HepG2 (cell line): ENCODE results near the gene TLE1. TPM values are rescaled to one million over a fixed set of nuclear protein-coding genes. Genes with fewer than 3 reads are reported as not detected.
"Not testable (repeated sequence)": the region's sequence is repeated elsewhere in the genome, so short reads cannot be mapped to it uniquely, and the experiment has no call there.

Experiments used
- ATAC-seq: fragments of 200-7000 bp; cut with Tn5 transposase; 3 replicates; pipeline ENCODE4 v1.9.1; 2020; ENCODE audit warnings: mild to moderate bottlenecking, moderate library complexity
- BruUV-seq: library from RNA; stranded (reverse); fragments of 400-500 nt; replicated peaks from 2 replicates; lab custom pipeline; 2021; lab: Mats Ljungman, UMichigan
- CTCF ChIA-PET: fragments of 300-600 bp; formaldehyde crosslinking; extraction: SDS; loops from one replicate; lab custom pipeline; 2021; ENCODE audit warnings: low total read pairs, inconsistent platforms, low intra/inter-chr PET ratio; lab: Yijun Ruan, JAX
- POLR2A ChIA-PET: fragments of 350-600 bp; sonication (Branson Sonifier 250); formaldehyde crosslinking; loops from one replicate; lab custom pipeline; 2020; ENCODE audit warnings: antibody characterized with exemption, inconsistent platforms; lab: Yijun Ruan, JAX
- DNase-seq: peaks from one replicate; pipeline ENCODE4 v3.0.0-alpha.2; 2015; ENCODE audit warnings: low spot score
- FAIRE-seq: peaks from 3 replicates; lab custom pipeline; 2011; peaks lifted over from hg19 to GRCh38; lab: Jason Lieb, UNC
- H2AFZ ChIP-seq: one replicate; pipeline ENCODE4 v1.6.1; 2011; ENCODE audit warnings: low read length, inconsistent platforms
- H3K27ac ChIP-seq: fragments of 300-600 bp; 3 replicates; pipeline ENCODE4 v1.8.0; 2011; ENCODE audit warnings: mixed run types, mild to moderate bottlenecking, mixed read lengths, low read length, inconsistent platforms; ENCODE audit not compliant: insufficient read depth; ENCODE audit errors: extremely low read length
- H3K27me3 ChIP-seq, 2 experiments: fragments of 200-600 bp in 1 of 2; 2 replicates in 1 of 2; 3 replicates in 1 of 2; pipeline versions ENCODE4 v1.6.0 to v1.8.0; 2011; ENCODE audit warnings: low read length in 2 of 2, mild to moderate bottlenecking in 2 of 2, moderate library complexity in 2 of 2, inconsistent platforms in 1 of 2; ENCODE audit not compliant: insufficient read depth in 2 of 2, control insufficient read depth in 1 of 2
- H3K36me3 ChIP-seq, 2 experiments: fragments of 200-600 bp in 1 of 2; replicated peaks in 1 of 2; 2 replicates in 1 of 2; 3 replicates in 1 of 2; pipeline versions ENCODE4 v1.5.1 to v1.8.0; 2011; ENCODE audit warnings: low read length in 2 of 2, inconsistent platforms in 1 of 2; ENCODE audit not compliant: insufficient read depth in 2 of 2, control insufficient read depth in 1 of 2
- H3K4me1 ChIP-seq: 2 replicates; pipeline ENCODE4 v1.5.1; 2012; ENCODE audit warnings: low read length, inconsistent platforms; ENCODE audit not compliant: insufficient read depth
- H3K4me2 ChIP-seq: 2 replicates; pipeline ENCODE4 v1.6.0; 2011; ENCODE audit warnings: low read depth, low read length, inconsistent platforms
- H3K4me3 ChIP-seq, 3 experiments: fragments of 200-600 bp in 1 of 3; sonication (generic), shearing (Covaris generic) in 1 of 3; replicated peaks in 1 of 3; 2 replicates each; pipeline ENCODE4 v1.5.1; 2011 to 2016; ENCODE audit warnings: low read length in 3 of 3, inconsistent platforms in 2 of 3, low read depth in 2 of 3, mild to moderate bottlenecking in 2 of 3, control low read depth in 1 of 3, mixed read lengths in 1 of 3; ENCODE audit not compliant: insufficient read depth in 1 of 3
- H3K79me2 ChIP-seq: one replicate; pipeline ENCODE4 v1.6.1; 2011; ENCODE audit warnings: low read length, inconsistent platforms; ENCODE audit not compliant: insufficient read depth
- H3K9ac ChIP-seq: 2 replicates; pipeline ENCODE4 v1.6.0; 2011; ENCODE audit warnings: mild to moderate bottlenecking, low read depth, low read length, inconsistent platforms; ENCODE audit not compliant: insufficient read depth
- H3K9me3 ChIP-seq: 2 replicates; pipeline ENCODE4 v1.5.1; 2012; ENCODE audit warnings: mild to moderate bottlenecking, low read length
- H4K20me1 ChIP-seq: 2 replicates; pipeline ENCODE4 v1.6.0; 2011; ENCODE audit warnings: inconsistent platforms, mild to moderate bottlenecking, low read length, moderate library complexity; ENCODE audit not compliant: insufficient read depth
- ELF3 ChIP-seq: IDR thresholded peaks from 2 replicates; pipeline ENCODE4 v1.6.1; 2016; ENCODE audit warnings: missing genetic modification reagents, missing compliant biosample characterization
- KLF15 ChIP-seq: sonication (generic); formaldehyde crosslinking; IDR thresholded peaks from 2 replicates; pipeline ENCODE4 v1.8.1; 2023; ENCODE audit warnings: borderline replicate concordance, mild to moderate bottlenecking, inconsistent platforms, missing genetic modification reagents, mixed read lengths
- MAFF ChIP-seq: IDR thresholded peaks from 2 replicates; pipeline ENCODE4 v1.6.1; 2011; ENCODE audit warnings: low read depth, low read length, improper control_type of control experiment
- MAFK ChIP-seq, 2 experiments: IDR thresholded peaks in 1 of 2; conservative IDR thresholded peaks in 1 of 2; 2 replicates each; pipeline ENCODE4 v1.6.1; 2011; ENCODE audit warnings: improper control_type of control experiment in 2 of 2, low read length in 2 of 2
- PHB2 ChIP-seq: fragments of 450-650 bp; IDR thresholded peaks from 2 replicates; pipeline ENCODE4 v1.6.1; 2018; ENCODE audit not compliant: partially characterized antibody
- WGBS: methylation state at CpG from one replicate; pipeline ENCODE4 v1.1.6; 2017; ENCODE audit warnings: low lambda C conversion rate; 5-methylcytosine and 5-hydroxymethylcytosine counted together
- in situ Hi-C: cut with HindIII; loops from 2 replicates; pipeline ENCODE4 v1.10.0; 2017; ENCODE audit warnings: low pct_unique_long_range_greater_than_20kb; ENCODE audit not compliant: extremely low pct_ligation_motif_present
- intact Hi-C: fragments of 100-400 bp; cut with micrococcal nuclease; formaldehyde crosslinking; loops from one replicate; pipeline ENCODE4 v1.10.0; 2022; ENCODE audit not compliant: unreplicated experiment
- polyA plus RNA-seq, 8 experiments: library from polyadenylated mRNA; depleted of rRNA in 3 of 8; stranded (reverse) in 7 of 8; unstranded in 1 of 8; fragments of >200 nt; fragmentation: Illumina TruSeq in 4 of 8; extraction: Trizol in 4 of 8; gene quantifications; 2 replicates each; pipeline versions ENCODE4 v1.2.1 to v1.2.3, GENCODE V29; 2011 to 2016; ENCODE audit warnings: low read depth in 4 of 8, missing spikeins in 1 of 8, mixed read lengths in 1 of 8; ENCODE audit not compliant: insufficient read depth in 1 of 8
- total RNA-seq, 5 experiments: library from RNA; depleted of rRNA; stranded (reverse); fragments of >200 nt; fragmentation: Illumina TruSeq; extraction: Trizol; gene quantifications; 2 replicates each; pipeline ENCODE4 v1.2.3, GENCODE V29; 2016; ENCODE audit warnings: low read depth in 1 of 5

Gene TLE1
- total and polyA plus RNA-seq, 2 of the 13 experiments (the other 11 are each of a cell fraction or from before 2014, with no cell fraction given): 35.9 to 109 TPM

GRCh38 chr9:81689343-81690175, at the start of gene TLE1 (continued):
- no peak for TF ChIP-seq KLF15 (CRISPR knock-in tag)

- TF ChIP-seq PHB2: no peak
- TF ChIP-seq ELF3 (CRISPR knock-in tag): peak; percentile 25; the same call in 1 of the 2 replicates
- Histone ChIP-seq H3K27ac (no peak overlapping the region), H4K20me1 (no peaks in the 10 kb centered on the region), H3K36me3 (no peaks in the 10 kb centered on the region), H3K4me2 (no peak overlapping the region), H3K9me3 (no peaks in the 10 kb centered on the region), H3K9ac (no peak overlapping the region), H2AFZ (no peak overlapping the region), H3K4me1 (no peaks in the 10 kb centered on the region), H3K27me3 (no peaks in the 10 kb centered on the region), H3K79me2 (no peaks in the 10 kb centered on the region), H3K4me3 (no peak overlapping the region)
- intact Hi-C loops: no loop called here
- no peak; the same call in 2 of the 3 replicates for ATAC-seq
- peak; percentile 6 for DNase-seq
- ChIA-PET POLR2A (no interaction called here), CTCF (no interaction called here)
- in situ Hi-C loops: no loop called here
- BruUV-seq: no TSS peak
- WGBS: 11% methylated on average over 6 of the region's 6 CpGs
- FAIRE-seq: no peak
Measured at GRCh38 chr9:81737871-81738507, 48.6 kb upstream of the TLE1 start.

- H3K36me3 ChIP-seq, DNase-seq, ATAC-seq, CTCF ChIA-PET, FAIRE-seq, intact Hi-C loops, H3K4me3 ChIP-seq, H3K9me3 ChIP-seq, H2AFZ ChIP-seq, BruUV-seq, H3K79me2 ChIP-seq, H3K27ac ChIP-seq, H3K27me3 ChIP-seq, in situ Hi-C loops, H3K9ac ChIP-seq, H3K4me1 ChIP-seq, H4K20me1 ChIP-seq, H3K4me2 ChIP-seq, POLR2A ChIA-PET: not testable (repeated sequence)
- WGBS: 56% methylated on average over 3 of the region's 3 CpGs
- TF ChIP-seq MAFK (conservative IDR thresholded peaks at IDR 0.05 in 1 of 2, IDR thresholded peaks at IDR 0.05 in 1 of 2; ENCODE audit: low read length in 2 of 2) (peak in 1 of 2 experiments; percentile 52; a peak in 2 of 4 replicates), MAFF (0 out of 2 replicates have a peak, but pooled peaks have one; percentile 12)
Measured at GRCh38 chr9:81730498-81730897, 41.2 kb upstream of the TLE1 start.
